Left colon (tissue), 2 donors: ENCODE measurements around the gene CCDC33. TPM values are rescaled to one million over a fixed set of nuclear protein-coding genes. Genes with fewer than 3 reads are reported as not detected.

ENCODE experiments used
- ATAC-seq: fragments of 200-7000 bp; cut with Tn5 transposase; one replicate; pipeline ENCODE4 v1.9.1; 2020; ENCODE audit warnings: mild to moderate bottlenecking, moderate library complexity
- DNase-seq, 2 donors: peaks; one replicate each; pipeline ENCODE4 v3.0.0-alpha.2; 2020
- intact Hi-C, 2 donors: fragments of 100-400 bp; cut with DNase I in 1 of 2; cut with micrococcal nuclease in 1 of 2; formaldehyde crosslinking; loops; one replicate each; pipeline versions ENCODE4 v1.11.2 to v1.14.0; 2022; cut with DNase I, micrococcal nuclease
- total RNA-seq, 2 donors: library from RNA; stranded (reverse); fragmentation: NEBNext Ultra II Directional; extraction: Animal tissue kit (Norgen Biotek cat#: 25700); gene quantifications; one replicate each; pipeline ENCODE4 v1.2.1, GENCODE V29; 2021
- donor health status: DM: no; HTN: no; CAD: no.
- donor health status: DM: yes; HTN: yes; CAD: no.

Gene CCDC33
- total RNA-seq, 2 donors from 2014 or later, result 0.46 TPM; not detected in 1

GRCh38 chr15:74251131-74251811 lies 15.1 kb downstream of the CCDC33 start:
- no peak for DNase-seq
- intact Hi-C loops, result no loop called here
- no peak for ATAC-seq

DNA sequence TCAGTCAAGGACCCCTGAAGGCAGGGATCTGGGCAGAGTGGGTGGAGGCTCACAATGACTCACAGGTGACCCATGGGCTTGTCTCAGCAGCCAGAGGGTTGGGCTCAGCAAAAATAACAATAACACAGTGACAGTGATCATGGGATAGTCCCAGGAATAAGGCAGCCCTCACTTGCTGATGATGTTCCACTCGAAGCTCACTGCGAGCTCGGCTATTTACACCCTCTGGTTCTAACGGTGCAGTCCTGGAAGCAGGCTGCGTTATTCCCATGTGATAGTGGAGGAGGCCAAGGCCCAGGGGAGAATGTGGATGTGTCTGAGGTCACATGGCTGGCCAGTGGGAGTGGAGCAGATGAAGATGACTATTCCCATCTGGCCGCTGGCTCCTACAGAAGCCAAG lies 16.2 kb downstream of the CCDC33 start:
- ATAC-seq, result no peak
- DNase-seq, result no peak
- intact Hi-C loops, result no loop called here

GRCh38 chr15:74252721-74253120 lies 16.6 kb downstream of the CCDC33 start:
- intact Hi-C loops, result no loop called here
- no peak for ATAC-seq
- DNase-seq, result no peak

- DNase-seq (no peak), ATAC-seq (no peak)
- intact Hi-C loops, result no loop called here
Observed at GRCh38 chr15:74253211-74253921, 17.2 kb downstream of the CCDC33 start.

DNA sequence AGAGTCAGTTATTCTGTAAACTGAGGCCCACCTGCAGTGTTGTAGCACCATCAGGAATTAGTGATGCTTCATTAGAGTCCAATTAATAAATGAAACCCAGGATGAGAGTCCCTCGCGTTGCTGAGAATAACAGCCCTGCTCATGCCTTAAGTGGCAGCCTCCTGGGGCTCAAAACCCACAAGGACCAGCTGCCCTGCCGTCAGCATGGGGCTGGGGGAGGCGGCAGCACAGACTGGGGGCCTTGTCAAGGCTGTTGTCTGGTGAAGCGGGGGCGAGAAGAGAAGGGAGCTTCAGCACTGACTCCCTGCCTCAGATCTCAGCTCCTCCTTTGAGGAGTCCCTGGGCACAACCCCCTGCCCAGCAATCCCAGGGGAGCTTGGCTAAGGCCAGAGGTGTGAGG lies 21.0 kb downstream of the CCDC33 start:
- ATAC-seq (no peak), DNase-seq (no peak)
- intact Hi-C loops, result no loop called here

- intact Hi-C loops, result no loop called here
- ATAC-seq, result no peak
Observed at GRCh38 chr15:74257623-74258022, 21.5 kb downstream of the CCDC33 start.

DNA sequence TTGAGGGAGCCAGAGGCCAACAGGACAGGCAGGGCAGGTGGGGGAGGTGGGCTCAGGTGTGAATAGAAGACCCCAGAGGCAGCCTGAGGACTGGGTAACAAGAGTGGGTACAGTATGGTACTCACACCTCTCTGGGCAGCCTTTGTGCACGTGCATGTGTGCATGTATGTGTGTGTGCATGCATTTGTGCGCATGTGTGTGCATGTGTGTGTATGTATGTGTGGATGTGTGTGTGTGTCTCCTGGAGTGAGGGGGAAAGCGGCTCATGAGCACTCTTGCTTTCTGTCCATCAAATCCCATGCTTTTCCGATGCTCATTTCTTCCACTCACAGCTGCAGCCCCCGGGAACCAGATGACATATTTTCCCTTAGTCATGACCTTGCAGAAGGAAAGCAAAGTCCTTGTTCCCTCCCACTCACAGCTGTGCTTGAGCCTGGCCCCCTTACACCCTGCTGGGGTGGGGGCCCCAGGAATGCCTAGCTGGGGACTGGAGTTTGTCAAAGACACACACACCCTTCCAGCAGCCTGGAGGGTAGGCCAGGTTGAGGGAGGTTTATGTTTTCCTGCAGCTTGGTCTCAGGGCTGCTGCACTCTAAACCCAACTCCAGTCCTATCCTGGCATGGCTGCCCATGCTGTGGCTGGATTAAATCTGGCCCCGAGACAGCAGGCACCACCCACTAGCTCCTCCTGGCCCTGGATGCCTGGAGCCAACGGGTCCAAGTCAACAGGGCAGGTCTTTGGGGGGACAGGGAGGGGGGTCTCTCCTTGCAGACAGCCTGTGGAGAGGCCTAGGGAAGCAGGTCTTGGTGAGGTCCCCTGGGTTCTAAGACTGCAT lies 22.5 kb downstream of the CCDC33 start:
- intact Hi-C loops, result no loop called here
- ATAC-seq, result no peak
- no peak for DNase-seq

More at GRCh38 chr15:74257623-74258022, 21.5 kb downstream of the CCDC33 start:
- DNase-seq, result no peak

DNA sequence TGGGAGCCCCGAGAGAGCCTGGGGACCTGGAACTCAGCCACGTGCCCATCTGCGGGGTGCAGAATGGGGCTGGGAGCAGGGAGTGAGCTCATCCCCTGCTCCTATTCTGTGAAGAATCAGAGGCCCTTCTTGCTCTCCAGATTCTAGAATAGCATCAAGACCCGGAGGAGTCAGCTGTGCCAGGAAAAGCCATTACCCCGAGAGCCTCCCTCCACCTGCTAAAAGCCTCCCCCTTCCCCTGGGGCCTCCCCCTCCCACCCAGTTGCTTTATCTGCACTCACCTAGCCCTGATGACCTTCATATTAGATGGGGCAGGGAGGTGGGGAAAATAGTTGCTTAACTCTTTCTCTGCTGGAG lies 23.1 kb downstream of the CCDC33 start:
- intact Hi-C loops, result no loop called here
- DNase-seq, result no peak
- no peak for ATAC-seq

DNA sequence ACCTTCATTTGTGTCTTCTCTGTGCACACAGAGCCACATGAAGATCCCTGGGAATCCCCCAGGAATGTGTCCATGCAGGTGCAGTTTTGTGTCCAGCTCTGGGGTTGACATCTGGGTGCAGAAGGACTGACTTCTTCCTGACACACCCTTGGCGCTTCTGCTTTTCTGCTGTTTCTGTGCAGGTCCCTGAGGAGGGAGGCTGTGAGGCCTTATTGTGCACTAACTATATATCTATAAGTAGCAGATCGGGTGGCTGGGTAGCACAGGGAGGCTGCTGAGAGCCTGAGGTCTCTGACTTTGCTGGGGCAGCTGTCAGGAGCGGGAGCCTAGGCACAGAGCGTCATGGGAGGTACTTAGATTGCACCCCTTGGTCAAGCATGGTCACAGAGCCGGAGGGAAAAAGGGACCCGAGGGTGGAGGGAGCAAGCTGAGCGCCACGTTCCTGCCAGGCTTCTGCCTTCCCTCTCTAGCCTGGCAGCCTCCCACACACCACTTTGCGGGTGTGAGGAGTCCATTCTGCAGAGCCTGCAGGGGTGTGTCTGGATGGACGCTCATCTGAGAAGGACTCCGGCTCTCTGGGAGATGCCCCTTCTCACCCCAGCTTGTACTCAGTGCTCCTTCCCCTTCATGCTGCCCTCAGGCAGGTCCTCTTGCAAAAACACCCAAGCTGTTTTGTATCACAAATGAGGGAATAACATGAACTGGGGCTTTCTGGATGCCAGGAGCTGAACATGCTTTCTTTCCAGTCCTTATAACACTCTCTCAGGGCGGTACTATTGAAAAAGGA lies 23.9 kb downstream of the CCDC33 start:
- intact Hi-C loops, result no loop called here
- ATAC-seq (no peak), DNase-seq (no peak)

- DNase-seq (no peak), ATAC-seq (no peak)
- intact Hi-C loops, result no loop called here
Observed at GRCh38 chr15:74261041-74261440, 24.9 kb downstream of the CCDC33 start.

DNA sequence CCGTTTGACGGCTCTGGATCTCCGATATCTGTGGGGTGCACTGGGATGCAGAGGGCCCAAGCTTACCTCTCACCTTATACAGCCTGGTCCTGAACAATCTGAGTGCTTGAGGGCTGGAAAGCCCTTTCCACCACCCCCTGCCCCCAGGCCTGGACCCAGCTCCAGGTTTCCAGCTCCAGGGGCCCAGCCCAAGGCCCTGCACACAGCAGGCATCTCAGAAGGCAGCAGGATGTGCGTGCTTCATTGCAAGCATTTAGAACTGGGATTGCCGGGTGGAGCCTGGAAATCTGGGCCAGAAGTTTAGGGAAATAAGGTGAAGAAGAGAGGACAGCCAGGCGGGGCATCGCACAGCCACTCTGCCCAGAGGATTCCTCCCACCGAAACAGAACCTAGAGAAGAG lies 25.6 kb downstream of the CCDC33 start:
- intact Hi-C loops, result no loop called here
- ATAC-seq, result no peak
- DNase-seq, result no peak

DNA sequence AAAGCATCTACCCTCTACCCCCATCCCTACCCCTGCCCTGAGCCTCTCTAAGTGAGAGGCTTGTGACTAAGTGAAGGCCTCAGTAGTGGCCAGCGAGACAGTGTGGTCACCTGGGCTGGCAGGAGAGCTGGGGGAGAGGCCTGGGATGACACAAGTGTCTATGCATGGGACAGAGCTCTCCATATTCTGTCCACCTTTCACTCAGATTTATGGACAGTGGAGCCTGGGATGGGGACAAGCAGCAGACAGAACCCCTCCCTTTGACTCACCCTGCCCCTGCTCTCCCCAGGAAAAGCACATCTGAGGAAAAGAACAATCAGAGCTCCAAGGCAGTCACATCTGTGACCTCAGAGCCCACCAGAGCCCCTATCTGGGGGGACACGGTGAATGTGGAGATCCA lies 26.0 kb downstream of the CCDC33 start:
- intact Hi-C loops, result no loop called here
- ATAC-seq, result no peak
- DNase-seq, result no peak

DNA sequence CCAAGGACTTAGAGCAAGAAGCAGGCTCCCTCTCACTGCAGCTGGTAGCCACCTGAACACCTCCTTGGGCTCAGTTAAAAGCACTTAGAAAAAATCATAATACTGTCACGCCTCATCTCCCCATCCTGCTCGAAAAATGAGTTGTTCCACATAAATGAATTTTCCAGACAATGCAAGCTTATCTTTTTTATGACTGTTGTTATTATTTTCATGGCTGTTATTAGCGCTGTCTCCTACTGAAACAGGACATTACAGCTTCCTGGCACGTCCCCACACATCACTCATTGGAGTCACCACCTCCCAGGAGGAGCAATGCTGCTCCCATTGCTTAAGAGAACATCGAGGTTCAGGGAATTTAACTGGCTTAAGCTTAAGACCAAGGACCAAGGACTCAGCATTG lies 26.5 kb downstream of the CCDC33 start:
- DNase-seq (no peak), ATAC-seq (no peak)
- intact Hi-C loops, result no loop called here

- intact Hi-C loops, result no loop called here
- ATAC-seq (no peak), DNase-seq (no peak)
Observed at GRCh38 chr15:74263466-74263865, 27.3 kb downstream of the CCDC33 start.

DNA sequence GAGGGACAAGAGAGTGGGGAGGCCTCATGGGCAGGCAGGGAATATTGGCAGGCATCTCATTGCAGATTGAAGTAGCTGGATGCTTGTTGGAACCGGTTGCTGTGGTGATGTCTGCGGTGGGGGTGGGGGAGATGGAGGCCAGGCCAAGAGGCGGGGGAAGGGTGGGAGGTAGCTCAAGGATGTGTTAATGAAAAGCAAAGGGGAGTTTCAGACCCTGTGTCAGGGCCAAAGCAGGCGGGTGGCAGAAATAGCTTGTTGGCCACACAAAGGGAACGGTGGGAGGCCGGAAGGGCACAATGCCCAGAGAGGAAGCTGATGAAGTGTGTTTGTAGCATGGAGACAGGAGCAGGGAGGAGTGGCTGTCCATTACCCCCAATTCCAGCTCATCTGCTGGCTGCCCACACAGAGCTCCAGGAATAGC lies 28.0 kb downstream of the CCDC33 start:
- intact Hi-C loops, result no loop called here
- DNase-seq, result no peak
- ATAC-seq, result no peak

DNA sequence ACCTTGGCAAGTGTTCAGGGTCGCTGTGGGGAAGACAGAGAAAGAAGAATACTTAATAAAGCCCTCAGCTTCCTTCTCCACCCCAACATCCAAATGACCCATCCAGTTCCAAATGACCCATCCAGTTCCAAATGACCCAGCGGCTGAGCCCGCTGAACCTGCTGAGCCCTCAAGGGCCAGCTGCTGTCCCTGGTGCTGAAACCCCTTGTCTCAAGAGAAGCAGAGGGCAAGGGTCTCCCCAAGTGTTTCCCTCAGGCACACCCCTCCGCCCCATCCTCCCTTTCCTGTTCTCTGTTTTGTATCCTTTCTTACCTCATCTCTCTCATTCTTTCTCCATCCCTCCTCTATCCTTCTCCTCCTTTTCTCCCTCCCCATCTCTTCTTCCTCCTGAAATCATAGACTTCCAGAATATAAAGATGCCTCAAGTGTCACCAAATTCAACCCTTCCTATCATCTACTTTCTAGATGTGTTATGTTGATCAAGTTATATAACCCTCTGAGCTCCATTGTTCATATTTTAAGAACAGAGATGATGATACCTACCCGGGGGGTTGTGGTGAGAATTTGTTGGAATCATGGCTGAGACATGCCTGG lies 29.0 kb downstream of the CCDC33 start:
- intact Hi-C loops, result no loop called here
- DNase-seq (peak in 1 of 2 donors; percentile 24), ATAC-seq (no peak)

- intact Hi-C loops, result no loop called here
- DNase-seq (no peak), ATAC-seq (no peak)
Observed at GRCh38 chr15:74268020-74268419, 31.9 kb downstream of the CCDC33 start.

GRCh38 chr15:74269362-74270035 lies 33.4 kb downstream of the CCDC33 start:
- ATAC-seq (peak; percentile 62), DNase-seq (no peak)
- intact Hi-C loops, result no loop called here
